Renal pelvis (tissue), 4 donors: ENCODE measurements around the gene CCNQ. TPM values are rescaled to one million over a fixed set of nuclear protein-coding genes. Genes with fewer than 3 reads are reported as not detected.
"Not testable (repeated sequence)": the region's sequence is repeated elsewhere in the genome, so short reads cannot be mapped to it uniquely, and the experiment has no call there.

Source experiments
- DNase-seq: peaks from one replicate; pipeline ENCODE4 v3.0.0-alpha.2; 2013
- polyA plus RNA-seq, 3 donors: library from polyadenylated mRNA; unstranded; fragments of 120-200 nt; gene quantifications; one replicate each; pipeline ENCODE4 v1.2.1, GENCODE V29; 2013; ENCODE audit not compliant: insufficient read length in 3 of 3

CCNQ gene
- polyA plus RNA-seq, 3 donors, result 17.3 to 22.2 (median 20.4) TPM

DNA sequence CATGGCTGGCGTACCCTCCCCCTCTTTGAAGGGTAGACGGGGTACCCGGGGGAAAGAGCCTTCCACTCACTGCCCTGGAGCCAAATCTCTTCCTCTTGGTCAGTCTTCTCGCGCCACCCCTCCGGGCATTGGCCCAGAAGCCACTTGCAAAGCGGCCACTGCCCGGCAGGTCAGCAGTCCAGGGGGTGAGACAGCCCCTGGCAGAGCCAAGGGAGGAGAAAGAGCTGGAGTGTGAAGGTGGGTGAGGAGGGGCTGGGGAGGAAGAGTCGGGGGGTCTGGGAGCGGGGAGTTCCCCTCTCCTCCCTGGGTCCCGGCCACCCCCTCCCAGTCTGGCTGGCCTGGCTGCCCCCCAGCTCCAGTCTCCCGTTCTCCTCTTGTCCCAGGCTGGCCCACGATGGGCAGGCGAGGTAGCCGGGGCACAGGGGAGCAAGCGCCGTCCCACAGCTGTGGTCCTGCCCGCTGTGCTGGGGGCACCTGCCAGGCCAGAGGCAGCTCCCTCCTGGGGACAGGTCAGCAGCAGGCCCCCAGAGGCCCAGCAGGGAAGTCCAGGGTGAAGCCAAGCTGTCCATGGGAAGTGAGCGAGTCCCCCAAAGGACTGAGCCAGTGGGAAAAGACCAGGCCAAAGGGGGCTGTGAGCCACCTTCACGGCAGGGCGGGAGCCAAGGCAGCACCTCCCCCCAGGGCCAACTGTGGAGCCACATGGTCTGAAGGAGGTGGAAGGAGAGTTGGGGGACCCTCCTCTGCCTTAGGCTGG, 26.5 kb upstream of the CCNQ start:
- no peak for DNase-seq

- DNase-seq, result no peak
These were observed 25.5 kb upstream of the CCNQ start for GRCh38 chrX:153624196-153625091.

- no peak for DNase-seq
These were observed 24.5 kb upstream of the CCNQ start for GRCh38 chrX:153623310-153624029.

DNA sequence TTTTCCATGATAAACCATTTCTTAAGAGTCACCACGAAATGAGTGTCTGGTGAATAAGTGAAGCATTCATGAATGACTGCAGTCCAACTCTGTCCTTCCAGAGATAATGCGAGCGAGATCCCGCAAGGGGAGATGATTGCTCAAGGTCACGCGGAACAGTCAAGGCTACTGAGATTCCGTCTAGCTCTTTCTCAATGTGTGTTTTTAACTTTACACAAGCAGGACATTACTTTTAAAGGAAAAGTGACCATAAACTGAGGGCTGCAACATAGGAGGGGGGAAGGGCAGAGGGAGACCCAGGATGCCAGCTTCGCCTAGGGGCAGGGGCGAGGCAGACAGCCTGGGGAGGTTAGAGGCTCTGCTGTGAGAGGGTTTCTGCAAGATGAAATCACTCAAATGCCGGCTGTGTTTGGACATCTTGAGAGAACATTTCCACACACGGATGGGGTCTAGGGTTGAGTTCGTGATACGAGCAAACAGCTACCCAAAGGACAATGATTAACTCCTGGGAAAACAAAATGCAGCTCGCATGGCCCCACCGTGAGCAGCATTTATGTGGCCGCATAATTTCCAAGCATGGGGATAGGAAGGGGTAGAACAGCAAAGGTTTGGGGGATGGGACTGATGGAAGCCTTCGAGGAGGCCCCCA, 23.8 kb upstream of the CCNQ start:
- no peak for DNase-seq

DNA sequence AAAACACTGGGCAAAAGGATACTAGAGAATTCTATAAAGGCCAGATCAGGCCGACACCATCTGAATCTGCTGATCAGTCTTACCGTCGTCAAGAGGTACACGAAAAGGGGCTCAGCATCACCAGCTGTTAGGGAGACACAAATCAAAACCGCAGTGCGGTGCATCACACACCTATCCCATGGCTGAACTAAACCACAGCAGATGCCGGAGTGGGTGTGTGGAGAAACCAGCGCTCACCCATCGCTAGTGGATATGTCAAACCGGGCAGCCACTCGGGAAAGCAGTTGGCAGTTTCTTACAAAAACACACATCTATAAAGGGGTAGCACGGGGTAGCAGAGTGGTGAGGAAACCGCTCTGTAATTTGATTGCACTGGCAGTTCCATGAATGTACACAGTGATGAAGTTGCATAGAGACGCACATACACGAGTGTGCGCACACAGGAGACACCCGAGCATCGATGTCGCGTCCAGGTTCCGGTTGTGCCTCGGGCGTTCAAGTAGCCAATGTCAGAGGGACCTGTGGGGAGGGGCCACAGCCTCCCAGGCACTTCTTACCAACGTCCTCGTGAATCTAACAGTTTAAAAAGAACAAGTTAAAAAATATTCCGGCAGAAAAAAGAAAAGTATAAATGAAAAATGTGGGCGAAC, 23.1 kb upstream of the CCNQ start:
- DNase-seq, result no peak

- no peak for DNase-seq
These were observed 21.6 kb upstream of the CCNQ start for GRCh38 chrX:153620576-153620975.

GRCh38 chrX:153614818-153615217, 15.9 kb upstream of the CCNQ start:
- no peak for DNase-seq

GRCh38 chrX:153612413-153612812, 13.5 kb upstream of the CCNQ start:
- no peak for DNase-seq

- no peak for DNase-seq
These were observed 12.6 kb upstream of the CCNQ start for GRCh38 chrX:153611298-153612095.

DNA sequence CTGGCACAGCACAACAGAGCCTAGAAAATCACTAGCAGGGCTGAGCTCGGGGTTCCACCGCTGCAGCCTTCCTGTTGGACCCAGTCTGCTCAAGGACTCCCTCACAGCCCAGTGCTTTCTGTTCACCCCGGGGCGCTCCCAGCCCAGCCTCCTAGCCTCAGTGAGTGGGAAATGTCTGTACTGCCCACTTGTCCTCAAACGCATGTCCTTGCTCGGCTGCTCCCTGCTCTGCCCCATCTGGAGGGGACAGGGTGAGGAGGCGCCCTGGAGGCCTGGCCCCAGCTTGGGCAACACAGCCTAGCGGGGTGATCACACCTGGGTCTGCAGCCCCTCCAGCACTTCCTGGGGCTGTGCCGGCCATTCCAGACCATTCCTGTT, 11.9 kb upstream of the CCNQ start:
- DNase-seq, result no peak

- peak; percentile 69 for DNase-seq
These were observed 11.2 kb upstream of the CCNQ start for GRCh38 chrX:153609917-153610835.

DNA sequence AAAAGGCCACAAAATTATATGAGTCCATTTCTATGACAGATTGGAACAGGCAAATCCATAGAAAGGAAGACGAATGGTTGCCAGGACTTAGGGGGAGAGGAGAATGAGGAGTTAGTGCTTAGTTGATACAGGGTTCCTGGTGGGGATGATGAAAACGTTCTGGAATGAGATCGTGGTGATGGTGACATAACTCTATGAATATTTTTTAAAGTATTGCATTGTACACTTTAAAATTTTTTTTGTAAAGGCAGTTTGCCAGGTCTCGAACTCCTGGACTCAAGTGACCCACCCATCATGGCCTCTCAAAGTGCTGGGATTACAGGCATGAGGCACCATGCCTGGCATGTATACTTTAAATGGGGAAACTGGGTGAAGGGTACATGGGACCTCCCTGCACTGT, 9.9 kb upstream of the CCNQ start:
- no peak for DNase-seq

DNA sequence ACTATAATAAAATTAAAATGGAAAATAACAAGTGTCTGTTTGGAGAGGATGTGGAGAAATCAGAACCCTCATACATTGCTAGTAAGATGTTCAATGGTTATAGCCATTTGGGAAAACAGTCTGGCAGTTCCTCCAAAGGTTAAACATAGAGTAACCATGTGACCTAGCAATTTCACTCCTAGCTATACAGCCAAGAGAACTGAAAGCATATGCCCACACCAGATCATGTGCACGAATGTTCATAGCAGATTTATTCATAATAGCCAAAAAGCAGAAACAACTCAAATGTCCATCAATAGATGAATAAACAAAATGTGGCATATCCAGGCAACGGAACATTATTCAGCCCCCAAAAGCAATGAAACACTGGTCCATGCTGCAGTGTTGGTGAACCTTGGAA, 9.4 kb upstream of the CCNQ start:
- DNase-seq, result no peak

DNA sequence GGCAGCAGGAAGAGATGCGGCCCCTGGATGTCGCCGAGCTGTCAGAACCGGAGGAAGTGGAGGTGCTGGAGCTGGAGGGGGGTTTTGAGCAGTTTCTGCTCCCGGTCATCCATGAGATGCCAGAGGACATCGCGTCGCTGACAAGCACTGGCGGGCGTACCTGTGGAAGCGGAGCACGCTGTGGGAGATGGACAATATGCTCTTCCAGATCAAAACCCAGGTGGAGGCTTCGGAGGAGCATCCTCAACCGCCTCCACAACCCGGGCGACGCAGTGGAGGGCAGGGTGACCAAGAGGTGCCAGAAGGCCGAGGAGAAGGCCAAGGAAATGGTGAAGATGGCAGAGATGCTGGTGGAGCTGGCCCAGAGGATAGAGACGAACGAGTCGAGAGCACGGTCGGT, 7.6 kb upstream of the CCNQ start:
- DNase-seq, result no peak

DNA sequence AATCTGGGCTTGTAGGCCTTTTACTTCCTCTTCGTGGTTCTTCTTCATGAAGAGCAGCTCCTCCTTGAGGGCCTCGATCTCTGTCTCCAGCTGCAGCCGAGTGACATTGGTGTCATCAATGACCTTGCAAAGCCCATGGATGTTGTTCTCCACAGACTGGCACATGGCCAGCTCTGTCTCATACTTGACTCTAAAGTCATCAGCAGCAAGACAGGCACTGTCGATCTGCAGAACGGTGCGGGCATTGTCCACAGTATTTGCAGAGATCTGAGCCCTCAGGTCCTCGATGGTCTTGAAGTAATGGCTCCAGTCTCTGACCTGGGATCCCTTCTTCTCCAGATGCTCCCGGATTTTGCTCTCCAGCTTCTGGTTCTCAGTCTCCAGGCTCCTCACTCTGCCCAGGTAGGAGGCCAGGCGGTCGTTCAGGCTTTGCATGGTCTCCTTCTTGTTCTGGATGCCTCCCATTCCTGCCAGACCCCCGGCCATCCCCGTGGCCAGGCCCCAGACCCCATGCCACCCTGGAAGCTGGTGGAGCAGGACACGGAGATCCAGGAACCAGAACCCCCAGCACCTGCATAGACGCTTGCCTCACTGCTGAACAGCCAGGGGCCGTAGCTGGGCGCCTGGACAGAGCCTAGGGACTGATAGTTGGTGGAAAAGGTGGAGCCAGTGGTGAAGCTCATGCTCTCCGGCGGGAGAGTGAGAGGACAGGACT, 5.9 kb upstream of the CCNQ start:
- not testable (repeated sequence) for DNase-seq

DNA sequence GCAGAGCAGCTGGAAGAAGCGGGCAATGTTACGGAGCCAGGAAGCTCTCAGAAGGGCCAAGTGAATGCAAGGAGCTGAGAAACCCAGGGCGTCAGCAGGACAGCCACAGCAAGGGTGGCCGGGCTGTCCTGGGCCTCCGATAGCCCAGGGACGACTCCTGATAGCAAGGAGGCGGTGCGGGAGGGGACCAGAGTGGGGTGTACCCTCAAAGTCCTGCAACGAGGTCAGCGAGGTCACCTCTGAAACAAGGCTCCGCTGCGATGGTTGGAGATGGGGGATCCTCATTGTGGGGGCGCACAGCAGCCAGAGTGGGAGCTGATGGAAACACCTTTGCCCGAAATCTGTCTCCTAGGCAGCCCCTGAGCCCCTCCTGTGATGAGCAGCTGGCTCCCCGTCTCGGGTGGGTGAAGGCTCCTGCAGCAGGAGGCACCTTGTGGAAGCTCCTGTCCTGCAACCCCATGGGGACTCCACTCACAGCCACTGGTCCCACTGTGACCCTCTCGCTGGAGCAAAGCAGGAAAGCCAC, 4.3 kb upstream of the CCNQ start:
- no peak for DNase-seq

GRCh38 chrX:153602601-153603000, 3.7 kb upstream of the CCNQ start:
- no peak for DNase-seq

GRCh38 chrX:153601511-153602110, 2.7 kb upstream of the CCNQ start:
- DNase-seq, result no peak
